GM23248 (cell line): ENCODE results near the gene KMT5B. TPM values are rescaled to one million over a fixed set of nuclear protein-coding genes. Genes with fewer than 3 reads are reported as not detected.
A peak's percentile ranks its signal among the peaks of the same experiment; 100 is the strongest.

Experiments
- DNase-seq: peaks from one replicate; pipeline ENCODE4 v3.0.0-alpha.2; 2015
- H2AFZ ChIP-seq: fragments of 200-600 bp; sonication (generic); 2 replicates; pipeline ENCODE4 v1.6.1; 2016; ENCODE audit warnings: antibody characterized with exemption
- H3F3A ChIP-seq: fragments of 200-600 bp; sonication (generic); 2 replicates; pipeline ENCODE4 v1.6.1; 2016; ENCODE audit warnings: mild to moderate bottlenecking, antibody characterized with exemption, mixed run types; ENCODE audit not compliant: insufficient read depth
- H3K27ac ChIP-seq: fragments of 200-600 bp; sonication (generic); 2 replicates; pipeline ENCODE4 v1.5.1; 2016; ENCODE audit warnings: mild to moderate bottlenecking
- H3K27me3 ChIP-seq: fragments of 200-600 bp; sonication (generic); replicated peaks from 2 replicates; pipeline ENCODE4 v1.6.1; 2016; ENCODE audit warnings: mild to moderate bottlenecking; ENCODE audit not compliant: insufficient read depth
- H3K36me3 ChIP-seq: fragments of 200-600 bp; sonication (generic); 2 replicates; pipeline ENCODE4 v1.6.1; 2016; ENCODE audit warnings: low read depth, mild to moderate bottlenecking
- H3K4me1 ChIP-seq: fragments of 200-600 bp; sonication (generic); 2 replicates; pipeline ENCODE4 v1.6.1; 2016; ENCODE audit warnings: mild to moderate bottlenecking; ENCODE audit not compliant: insufficient read depth
- H3K4me2 ChIP-seq: fragments of 200-600 bp; sonication (generic); one replicate; pipeline ENCODE4 v1.6.1; 2016; ENCODE audit warnings: mild to moderate bottlenecking; ENCODE audit not compliant: unreplicated experiment
- H3K4me3 ChIP-seq: fragments of 200-600 bp; sonication (generic); 2 replicates; pipeline ENCODE4 v1.5.1; 2016; ENCODE audit warnings: mild to moderate bottlenecking
- H3K79me2 ChIP-seq: fragments of 200-600 bp; sonication (generic); 2 replicates; pipeline ENCODE4 v1.6.1; 2016; ENCODE audit warnings: mild to moderate bottlenecking; ENCODE audit not compliant: insufficient read depth
- H3K9ac ChIP-seq: fragments of 200-600 bp; sonication (generic); 2 replicates; pipeline ENCODE4 v1.6.1; 2016; ENCODE audit warnings: mild to moderate bottlenecking
- H3K9me2 ChIP-seq: fragments of 200-600 bp; sonication (generic); 2 replicates; pipeline ENCODE4 v1.6.1; 2016; ENCODE audit warnings: mixed run types, mild to moderate bottlenecking, moderate library complexity; ENCODE audit not compliant: insufficient read depth
- H3K9me3 ChIP-seq: fragments of 200-600 bp; sonication (generic); one replicate; pipeline ENCODE4 v1.6.1; 2017; ENCODE audit warnings: low read depth
- H4K20me1 ChIP-seq: fragments of 200-600 bp; sonication (generic); 2 replicates; pipeline ENCODE4 v1.6.0; 2016; ENCODE audit not compliant: insufficient read depth
- EZH2 ChIP-seq: fragments of 200-600 bp; sonication (generic); IDR thresholded peaks from 2 replicates; pipeline ENCODE4 v1.6.1; 2018; ENCODE audit warnings: antibody characterized with exemption, mild to moderate bottlenecking; ENCODE audit not compliant: insufficient read depth, poor library complexity, severe bottlenecking
- EZH2phosphoT487 ChIP-seq: fragments of 200-600 bp; sonication (generic); IDR thresholded peaks from 2 replicates; pipeline ENCODE4 v1.6.1; 2018; ENCODE audit warnings: antibody characterized with exemption, moderate library complexity, mild to moderate bottlenecking, low read depth; ENCODE audit not compliant: insufficient read depth
- WGBS, 2 experiments: methylation state at CpG; one replicate each; pipeline ENCODE4 v1.1.6; 2015 to 2017; ENCODE audit warnings: low lambda C conversion rate in 2 of 2, low coverage in 1 of 2; ENCODE audit errors: missing lambda C conversion rate in 2 of 2; 5-methylcytosine and 5-hydroxymethylcytosine counted together
- in situ Hi-C: fragments of 300-500 bp; cut with MboI; formaldehyde crosslinking; loops from 2 replicates; pipeline ENCODE4 v1.15.0; 2020
- polyA plus RNA-seq: library from polyadenylated mRNA; unstranded; fragments of >200 nt; fragmentation: Nextera tagmentation; extraction: Ambion mirVana; gene quantifications from 2 replicates; pipeline ENCODE4 v1.2.1, GENCODE V29; 2016
- total RNA-seq: library from RNA; depleted of rRNA; stranded (reverse); fragments of >200 nt; shearing (Covaris generic); gene quantifications from 2 replicates; pipeline ENCODE4 v1.2.3, GENCODE V29; 2014

Gene KMT5B
- total and polyA plus RNA-seq, 2 experiments from 2014 or later = 17.7 to 22.9 TPM

- Histone ChIP-seq H3K79me2 (no peaks in the 10 kb centered on the region), H4K20me1 (no peaks in the 10 kb centered on the region), H2AFZ (no peak overlapping the region), H3F3A (no peaks in the 10 kb centered on the region), H3K9me3 (no peaks in the 10 kb centered on the region), H3K4me3 (no peak overlapping the region), H3K9ac (no peak overlapping the region), H3K27ac (no peak overlapping the region), H3K36me3 (no peaks in the 10 kb centered on the region), H3K4me1 (no peaks in the 10 kb centered on the region), H3K9me2 (no peaks in the 10 kb centered on the region), H3K27me3 (no peaks in the 10 kb centered on the region), H3K4me2 (no peak overlapping the region)
- DNase-seq = no peak
- TF ChIP-seq EZH2 = no peak
- no peak for TF ChIP-seq EZH2phosphoT487
- 84 to 91% methylated on average over 6 of the region's 6 CpGs for WGBS, 2 experiments
- in situ Hi-C loops = no loop called here
These were observed 63.7 kb downstream of the KMT5B start for GRCh38 chr11:68149417-68149816.

- Histone ChIP-seq H4K20me1 (no peaks in the 10 kb centered on the region), H2AFZ (no peak overlapping the region), H3K4me2 (no peak overlapping the region), H3K27me3 (no peaks in the 10 kb centered on the region), H3K9ac (no peak overlapping the region), H3K4me3 (no peak overlapping the region), H3K9me3 (no peaks in the 10 kb centered on the region), H3K79me2 (no peaks in the 10 kb centered on the region), H3F3A (no peaks in the 10 kb centered on the region), H3K9me2 (no peaks in the 10 kb centered on the region), H3K27ac (no peak overlapping the region), H3K4me1 (no peaks in the 10 kb centered on the region), H3K36me3 (no peaks in the 10 kb centered on the region)
- no peak for TF ChIP-seq EZH2phosphoT487
- no peak for TF ChIP-seq EZH2
- no peak for DNase-seq
- WGBS, 2 experiments = 84 to 85% methylated on average over 7 of the region's 7 CpGs
- in situ Hi-C loops = no loop called here
These were observed 64.2 kb downstream of the KMT5B start for GRCh38 chr11:68148879-68149278.

- H2AFZ ChIP-seq = no peak overlapping the region
- 85 to 89% methylated on average over 18 of the region's 18 CpGs for WGBS, 2 experiments
- no peaks in the 10 kb centered on the region for H3K4me1 ChIP-seq
- no peak overlapping the region for H3K9ac ChIP-seq
- no peak for DNase-seq
- no peaks in the 10 kb centered on the region for H3K9me3 ChIP-seq
- no peaks in the 10 kb centered on the region for H4K20me1 ChIP-seq
- H3K36me3 ChIP-seq = no peaks in the 10 kb centered on the region
- H3K79me2 ChIP-seq = no peaks in the 10 kb centered on the region
- TF ChIP-seq EZH2 (no peak), EZH2phosphoT487 (no peak)
- no peaks in the 10 kb centered on the region for H3K27me3 ChIP-seq
- no peaks in the 10 kb centered on the region for H3F3A ChIP-seq
- no peak overlapping the region for H3K4me3 ChIP-seq
- H3K9me2 ChIP-seq = no peaks in the 10 kb centered on the region
- no peak overlapping the region for H3K27ac ChIP-seq
- in situ Hi-C loops = no loop called here
- H3K4me2 ChIP-seq = no peak overlapping the region
These were observed 64.9 kb downstream of the KMT5B start for GRCh38 chr11:68148071-68148805.

GRCh38 chr11:68146704-68147474 lies 66.2 kb downstream of the KMT5B start:
- Histone ChIP-seq H3K4me1 (no peaks in the 10 kb centered on the region), H3K9me3 (no peaks in the 10 kb centered on the region), H3K79me2 (no peaks in the 10 kb centered on the region), H3K9ac (no peak overlapping the region), H3K4me3 (no peak overlapping the region), H3K4me2 (no peak overlapping the region), H4K20me1 (no peaks in the 10 kb centered on the region), H2AFZ (no peak overlapping the region), H3K9me2 (no peaks in the 10 kb centered on the region), H3K27ac (no peak overlapping the region), H3F3A (no peaks in the 10 kb centered on the region), H3K36me3 (no peaks in the 10 kb centered on the region), H3K27me3 (no peaks in the 10 kb centered on the region)
- in situ Hi-C loops = no loop called here
- 46 to 48% methylated on average over 13 of the region's 13 CpGs for WGBS, 2 experiments
- TF ChIP-seq EZH2phosphoT487 (no peak), EZH2 (no peak)
- DNase-seq = peak; percentile 38
